Neural crest cell (in vitro differentiated cells): Measurements from ENCODE around the gene MBOAT2. TPM values are rescaled to one million over a fixed set of nuclear protein-coding genes. Genes with fewer than 3 reads are reported as not detected.

Source experiments
- DNase-seq: peaks from one replicate; pipeline ENCODE4 v3.0.0; 2021; ENCODE audit warnings: low read depth, mixed read lengths, low spot score
- H3K27ac Mint-ChIP-seq: one replicate; pipeline ENCODE4 v1.8.0; 2021; ENCODE audit warnings: mild to moderate bottlenecking, mixed read lengths; ENCODE audit not compliant: unreplicated experiment
- H3K27me3 Mint-ChIP-seq: 2 replicates; pipeline ENCODE4 v1.8.0; 2021; ENCODE audit warnings: low read depth, mild to moderate bottlenecking, mixed read lengths
- H3K36me3 Mint-ChIP-seq: 2 replicates; pipeline ENCODE4 v1.8.0; 2021; ENCODE audit warnings: low read depth, mild to moderate bottlenecking, mixed read lengths
- H3K4me1 Mint-ChIP-seq: 2 replicates; pipeline ENCODE4 v1.8.0; 2021; ENCODE audit warnings: mixed read lengths
- H3K4me3 Mint-ChIP-seq: one replicate; pipeline ENCODE4 v1.8.0; 2021; ENCODE audit warnings: mild to moderate bottlenecking, mixed read lengths
- H3K9me3 Mint-ChIP-seq: 2 replicates; pipeline ENCODE4 v1.8.0; 2021; ENCODE audit warnings: mixed read lengths
- CTCF ChIP-seq: fragments of 200-600 bp; sonication (generic); conservative IDR thresholded peaks from 2 replicates; pipeline ENCODE4 v1.5.0; 2021; ENCODE audit warnings: antibody characterized with exemption, mild to moderate bottlenecking
- total RNA-seq: library from RNA; stranded (reverse); gene quantifications from 2 replicates; pipeline ENCODE4 v1.2.1, GENCODE V29; 2021

Gene MBOAT2
- total RNA-seq, 1 donor from 2014 or later: 53.1 TPM

- Mint-ChIP-seq H3K4me1 (peaks cover 10% of the 10 kb centered on the region), H3K27me3 (no peaks in the 10 kb centered on the region), H3K36me3 (peaks cover under 1% of the 10 kb centered on the region), H3K4me3 (no peak overlapping the region), H3K9me3 (no peaks in the 10 kb centered on the region), H3K27ac (no peak overlapping the region)
- no peak for DNase-seq
- no peak for TF ChIP-seq CTCF
Observed at GRCh38 chr2:9030841-9031240, 27.4 kb upstream of the MBOAT2 start.

DNA sequence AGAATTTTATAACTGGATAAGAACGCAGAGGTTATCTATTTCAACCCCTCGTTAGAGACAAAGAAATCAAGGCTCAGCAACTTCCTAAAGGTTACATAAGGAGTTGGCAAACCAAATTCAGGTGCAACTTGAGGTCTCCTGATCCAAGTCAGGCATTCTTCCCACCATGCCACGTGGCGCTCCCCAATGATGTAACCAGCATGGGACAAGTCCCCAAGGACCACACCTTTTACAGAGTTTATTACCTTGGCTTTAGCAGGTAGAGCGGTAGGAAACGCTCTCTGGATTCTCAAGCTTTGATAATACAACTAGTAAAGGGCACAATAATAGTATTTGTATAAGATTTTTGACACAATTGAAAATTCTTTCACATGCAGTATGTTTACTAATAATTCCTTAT, 26.7 kb upstream of the MBOAT2 start:
- H3K4me1 Mint-ChIP-seq: peaks cover 10% of the 10 kb centered on the region
- no peak for TF ChIP-seq CTCF
- no peaks in the 10 kb centered on the region for H3K9me3 Mint-ChIP-seq
- no peak overlapping the region for H3K4me3 Mint-ChIP-seq
- no peak overlapping the region for H3K27ac Mint-ChIP-seq
- H3K36me3 Mint-ChIP-seq: no peaks in the 10 kb centered on the region
- no peak for DNase-seq
- H3K27me3 Mint-ChIP-seq: no peaks in the 10 kb centered on the region

DNA sequence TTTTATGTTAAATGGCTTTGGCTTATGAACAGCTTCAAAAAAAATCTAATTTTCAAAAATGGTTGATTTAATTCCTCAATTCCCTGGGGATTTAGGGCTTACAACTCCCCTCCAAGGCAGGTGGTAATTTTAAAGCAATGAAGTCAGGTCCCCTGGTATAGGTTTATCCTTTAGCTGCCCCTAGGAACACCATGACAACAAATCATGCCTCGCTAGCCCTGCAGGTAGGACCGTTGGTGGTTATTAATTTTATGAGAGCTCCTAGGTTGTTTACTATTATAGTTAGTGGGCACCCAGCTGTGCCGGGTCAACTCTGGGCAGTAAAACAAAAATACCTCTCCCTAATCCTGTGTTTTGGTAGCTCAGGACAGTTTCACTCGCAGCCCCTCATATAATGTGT, 26.2 kb upstream of the MBOAT2 start:
- H3K36me3 Mint-ChIP-seq: no peaks in the 10 kb centered on the region
- no peak for DNase-seq
- TF ChIP-seq CTCF: no peak
- H3K27me3 Mint-ChIP-seq: no peaks in the 10 kb centered on the region
- peaks cover under 1% of the 10 kb centered on the region for H3K9me3 Mint-ChIP-seq
- peaks cover 10% of the 10 kb centered on the region for H3K4me1 Mint-ChIP-seq
- no peak overlapping the region for H3K27ac Mint-ChIP-seq
- no peak overlapping the region for H3K4me3 Mint-ChIP-seq

DNA sequence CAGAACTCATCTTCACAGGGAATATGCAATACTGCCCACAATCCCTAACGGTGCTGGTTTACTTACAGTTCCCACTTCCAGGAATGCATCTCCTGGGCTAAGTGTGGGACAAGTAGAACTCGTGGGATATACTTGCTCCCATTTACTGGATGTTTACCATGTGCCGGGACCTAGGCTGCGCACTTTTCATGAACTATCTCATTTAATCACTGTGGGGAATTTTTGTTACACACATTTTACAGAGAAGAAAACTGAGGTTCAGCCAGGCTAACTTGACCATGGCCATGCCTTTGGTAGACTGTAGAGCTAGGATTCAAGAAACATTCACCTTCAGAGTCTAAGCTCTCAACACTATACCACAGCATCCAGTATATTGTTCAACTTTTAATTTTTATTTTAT, 24.4 kb upstream of the MBOAT2 start:
- Mint-ChIP-seq H3K4me3 (no peak overlapping the region), H3K36me3 (no peaks in the 10 kb centered on the region), H3K4me1 (peaks cover 4% of the 10 kb centered on the region), H3K27ac (no peak overlapping the region), H3K9me3 (peaks cover 6% of the 10 kb centered on the region), H3K27me3 (no peaks in the 10 kb centered on the region)
- no peak for TF ChIP-seq CTCF
- no peak for DNase-seq

GRCh38 chr2:9025746-9026145, 22.3 kb upstream of the MBOAT2 start:
- Mint-ChIP-seq H3K9me3 (peaks cover 6% of the 10 kb centered on the region), H3K4me1 (no peaks in the 10 kb centered on the region), H3K27me3 (no peaks in the 10 kb centered on the region), H3K4me3 (no peak overlapping the region), H3K27ac (no peak overlapping the region), H3K36me3 (no peaks in the 10 kb centered on the region)
- DNase-seq: no peak
- no peak for TF ChIP-seq CTCF

GRCh38 chr2:9024575-9024974, 21.1 kb upstream of the MBOAT2 start:
- Mint-ChIP-seq H3K4me3 (no peak overlapping the region), H3K27me3 (no peaks in the 10 kb centered on the region), H3K27ac (no peak overlapping the region), H3K9me3 (peaks cover 6% of the 10 kb centered on the region), H3K36me3 (no peaks in the 10 kb centered on the region), H3K4me1 (no peaks in the 10 kb centered on the region)
- no peak for TF ChIP-seq CTCF
- no peak for DNase-seq
